Stimulated activated CD8-positive, alpha-beta memory T cell treated with anti-CD3 and anti-CD28 coated beads, Interleukin-4, amount 100 ng/mL, for 24 hours (primary cell): ENCODE results near the gene FOXD2.

ENCODE experiments used
- DNase-seq: peaks from one replicate; pipeline ENCODE4 v3.0.0-alpha.2; 2020; ENCODE audit warnings: low read depth

The FOXD2 gene

DNA sequence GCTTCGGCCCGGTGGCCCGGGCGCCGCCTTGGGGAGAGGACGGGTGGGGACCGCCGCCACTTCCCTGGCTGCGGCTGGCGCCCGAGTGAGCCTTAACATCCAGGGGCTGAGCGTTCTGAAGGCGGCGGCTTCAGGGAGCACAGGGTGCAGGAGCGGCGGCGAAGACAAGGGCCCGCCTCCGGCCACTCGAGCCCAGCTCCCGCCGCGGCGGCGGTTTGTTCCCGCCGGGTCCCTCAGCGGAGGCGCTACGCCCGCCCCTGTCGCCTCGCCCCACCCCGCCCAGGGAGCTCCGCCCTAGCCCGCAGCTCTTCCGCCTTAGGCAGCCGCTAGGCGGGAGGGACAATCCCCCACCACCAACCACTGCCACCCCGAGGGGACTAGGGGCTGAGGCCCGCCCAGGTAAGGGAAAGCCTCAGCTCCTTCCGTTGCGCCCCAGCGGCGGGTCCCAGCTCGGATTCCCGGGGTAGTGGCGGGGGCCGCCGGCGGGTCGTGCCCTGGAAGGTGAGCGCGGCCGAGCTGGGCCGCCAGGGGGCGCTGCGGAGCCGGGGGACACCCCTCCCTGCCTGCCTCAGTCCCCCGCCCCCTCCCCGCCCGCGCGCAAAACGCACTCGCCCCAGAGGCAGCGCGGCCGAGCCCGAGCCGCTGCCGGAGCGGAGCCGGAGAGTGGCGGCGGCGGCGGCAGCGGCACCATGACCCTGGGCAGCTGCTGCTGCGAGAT is at the start of gene FOXD2:
Gene FOXD2 (plus strand): TSS at position 598 of the 718 bp plus-strand sequence. CDS start 92 bp downstream, at position 690.
- DNase-seq, result peak; percentile 89

DNA sequence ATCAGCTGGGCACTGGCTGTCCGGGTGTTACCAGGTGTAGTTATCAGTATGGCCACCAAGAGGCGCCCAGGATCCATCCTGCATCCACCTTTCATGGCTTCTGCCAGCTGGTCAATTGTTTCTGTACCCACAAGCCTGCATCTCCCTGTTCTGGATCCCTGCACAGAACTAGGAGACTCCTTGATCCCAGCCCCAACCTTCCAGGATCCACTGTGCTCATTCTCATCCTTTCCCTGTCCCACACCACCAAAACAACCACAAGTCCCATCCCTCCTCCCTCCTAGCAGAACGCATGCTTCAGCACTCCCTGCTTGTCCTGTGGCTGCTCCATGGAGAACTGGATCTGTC is 49.0 kb upstream of the FOXD2 start:
- DNase-seq, result peak; percentile 20

GRCh38 chr1:47389731-47390130 is 48.1 kb upstream of the FOXD2 start:
- DNase-seq, result no peak

- no peak for DNase-seq
These were observed 47.0 kb upstream of the FOXD2 start for GRCh38 chr1:47390843-47391242.

DNA sequence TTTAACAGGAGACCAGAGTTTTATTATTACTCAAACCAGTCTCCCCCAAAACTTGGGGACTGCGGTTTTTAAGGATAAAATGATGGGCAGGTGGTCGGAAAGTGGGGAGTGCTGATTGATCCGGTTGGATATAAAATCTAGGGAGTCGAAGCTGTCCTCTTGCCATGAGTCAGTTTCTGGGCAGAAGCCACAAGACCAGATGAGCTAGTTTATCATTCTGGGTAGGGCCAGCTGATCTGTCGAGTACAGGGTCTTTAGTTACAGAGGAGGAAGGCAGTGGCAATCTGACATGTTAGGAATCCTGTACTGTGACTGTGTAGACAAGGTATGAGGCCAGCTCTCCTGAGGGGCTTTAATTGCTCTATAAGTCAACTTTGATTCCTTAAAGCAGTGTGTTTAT is 44.7 kb upstream of the FOXD2 start:
- no peak for DNase-seq

DNA sequence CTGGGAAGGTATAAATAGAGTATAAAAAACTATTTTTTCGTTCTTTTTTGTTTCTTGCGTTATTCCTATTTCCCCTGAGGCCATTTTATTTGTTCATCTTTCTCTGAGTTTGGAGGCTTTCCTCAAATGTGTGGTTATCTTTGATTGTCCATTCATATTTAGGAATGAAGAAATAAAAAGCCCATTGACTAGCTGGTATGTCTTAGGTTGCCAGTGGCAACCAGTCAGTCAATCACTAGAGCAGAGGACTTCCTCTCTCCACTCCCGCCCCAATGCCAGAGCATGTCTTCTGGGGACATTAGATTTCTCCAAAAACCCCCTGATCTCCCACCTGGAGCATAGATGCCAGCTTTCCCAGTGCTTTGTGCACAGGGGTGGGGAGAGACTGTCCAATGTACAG is 42.4 kb upstream of the FOXD2 start:
- DNase-seq, result no peak

GRCh38 chr1:47396671-47397196 is 41.1 kb upstream of the FOXD2 start:
- no peak for DNase-seq

- no peak for DNase-seq
These were observed 38.6 kb upstream of the FOXD2 start for GRCh38 chr1:47399138-47399845.

DNA sequence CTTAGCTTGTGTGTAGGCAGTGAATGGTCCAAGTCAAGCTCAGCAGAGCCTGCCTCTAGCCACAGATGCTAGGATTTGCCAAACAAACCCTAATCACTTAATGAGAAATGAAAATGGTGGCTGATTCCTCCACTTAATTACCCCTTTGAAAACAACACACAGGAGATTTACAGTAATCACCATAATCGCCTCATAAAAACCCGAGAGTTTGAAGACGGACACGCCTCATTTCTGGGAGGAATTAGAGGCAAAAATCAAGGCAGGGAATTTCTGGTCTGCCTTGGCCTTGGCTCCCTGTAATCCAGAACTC is 38.0 kb upstream of the FOXD2 start:
- no peak for DNase-seq

GRCh38 chr1:47401761-47402160 is 36.1 kb upstream of the FOXD2 start:
- no peak for DNase-seq

DNA sequence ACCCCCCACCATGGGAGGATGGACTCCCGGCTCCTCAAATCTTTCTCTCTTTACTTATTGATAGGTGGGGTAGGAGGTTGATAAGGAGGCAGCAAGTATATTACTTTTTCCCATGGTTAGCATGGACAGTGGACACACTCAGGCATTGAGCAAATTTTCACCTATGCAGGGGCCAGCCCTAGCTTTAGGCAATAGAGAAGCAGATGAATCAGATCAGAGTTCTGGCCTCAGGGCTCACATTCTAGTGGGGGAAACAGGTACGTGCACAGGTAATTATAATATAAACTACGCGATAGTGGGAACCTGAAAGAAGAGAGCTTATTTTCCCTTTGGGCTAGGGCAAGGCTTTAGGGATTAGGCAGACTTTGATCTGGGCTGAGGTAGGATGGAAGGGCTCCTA is 35.3 kb upstream of the FOXD2 start:
- no peak for DNase-seq

DNA sequence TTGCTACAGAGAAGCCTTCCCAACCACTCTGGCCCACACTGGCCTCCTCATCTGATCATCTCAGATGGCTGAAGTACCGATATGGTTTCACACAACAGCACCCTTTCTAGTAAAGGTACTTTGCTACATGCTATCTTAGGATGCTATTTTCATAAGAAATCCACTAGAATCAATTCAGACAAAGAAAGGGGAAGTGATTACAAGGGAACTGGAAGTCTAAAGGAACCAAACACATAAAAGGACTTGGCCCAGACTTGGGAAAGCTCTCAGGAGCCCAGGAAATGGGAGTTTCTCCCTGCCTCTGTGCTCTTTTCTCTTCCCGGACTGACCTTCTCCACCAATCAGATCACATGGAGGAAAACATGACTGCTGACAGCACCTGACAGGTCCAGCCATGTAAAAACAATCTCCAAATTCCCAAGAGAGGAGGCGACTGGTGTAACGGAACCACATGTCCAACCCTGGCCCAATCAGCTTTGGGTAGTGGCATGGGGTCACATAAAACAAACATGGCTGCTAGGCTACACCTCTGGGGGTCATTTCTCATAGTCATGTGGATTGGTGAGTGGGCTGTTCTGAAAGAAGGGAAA is 34.4 kb upstream of the FOXD2 start:
- DNase-seq, result no peak

- DNase-seq, result no peak
These were observed 32.1 kb upstream of the FOXD2 start for GRCh38 chr1:47405697-47406096.

- DNase-seq, result no peak
These were observed 30.9 kb upstream of the FOXD2 start for GRCh38 chr1:47406966-47407365.

DNA sequence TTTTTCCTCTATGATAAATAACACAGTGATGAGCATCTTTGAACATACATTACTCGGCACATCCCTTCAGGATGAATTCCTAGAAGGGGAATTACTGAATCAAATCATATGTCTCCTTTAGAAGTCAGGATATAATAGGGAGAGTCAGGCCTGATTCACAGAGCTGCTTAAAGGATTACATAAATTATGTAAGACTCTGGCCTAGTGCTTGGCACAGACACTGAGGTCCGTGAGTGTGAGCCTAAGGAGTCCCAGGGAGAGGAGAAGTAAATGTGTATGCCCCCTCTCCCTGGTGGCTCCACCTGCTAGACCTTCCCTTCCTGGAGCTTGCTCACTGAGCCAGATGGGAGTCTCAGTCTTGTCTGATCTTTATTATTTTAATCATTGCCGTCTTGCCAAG is 30.4 kb upstream of the FOXD2 start:
- no peak for DNase-seq

GRCh38 chr1:47409311-47410067 is 28.4 kb upstream of the FOXD2 start:
- no peak for DNase-seq

- DNase-seq, result no peak
These were observed 27.8 kb upstream of the FOXD2 start for GRCh38 chr1:47410068-47410455.

GRCh38 chr1:47411436-47411835 is 26.4 kb upstream of the FOXD2 start:
- DNase-seq, result no peak

- DNase-seq, result no peak
These were observed 25.4 kb upstream of the FOXD2 start for GRCh38 chr1:47412437-47412836.

GRCh38 chr1:47415728-47416318 is 22.0 kb upstream of the FOXD2 start, which contains the start of gene FOXE3:
FOXE3 (plus strand) TSS chr1:47416285; CDS start chr1:47416316, 31 bp downstream.
- no peak for DNase-seq

GRCh38 chr1:47416319-47417169 is 21.3 kb upstream of the FOXD2 start:
- no peak for DNase-seq
